H9 (cell line): ENCODE results near the gene RHBDD1. TPM values are rescaled to one million over a fixed set of nuclear protein-coding genes. Genes with fewer than 3 reads are reported as not detected.

ENCODE experiments used
- DNase-seq: peaks from one replicate; pipeline ENCODE4 v3.0.0-alpha.2; 2017
- H2AFZ ChIP-seq: one replicate; pipeline ENCODE4 v1.6.1; 2013; ENCODE audit warnings: mild to moderate bottlenecking, low read length, control low read depth, moderate library complexity
- H2AK5ac ChIP-seq: 2 replicates; pipeline ENCODE4 v1.6.1; 2013; ENCODE audit warnings: low read length, control low read depth, mixed read lengths; ENCODE audit not compliant: insufficient read length
- H2BK120ac ChIP-seq: one replicate; pipeline ENCODE4 v1.6.1; 2013; ENCODE audit warnings: low read depth, mild to moderate bottlenecking, low read length, control low read depth, inconsistent platforms; ENCODE audit not compliant: poor library complexity, severe bottlenecking
- H2BK12ac ChIP-seq: 2 replicates; pipeline ENCODE4 v1.6.1; 2013; ENCODE audit warnings: low read length, control low read depth, mixed read lengths, low read depth; ENCODE audit not compliant: insufficient read length
- H2BK15ac ChIP-seq: 2 replicates; pipeline ENCODE4 v1.6.1; 2013; ENCODE audit warnings: low read depth, low read length, control low read depth
- H2BK20ac ChIP-seq: one replicate; pipeline ENCODE4 v1.6.1; 2013; ENCODE audit warnings: low read depth, mild to moderate bottlenecking, low read length, control low read depth, inconsistent platforms; ENCODE audit not compliant: poor library complexity, severe bottlenecking
- H2BK5ac ChIP-seq: 2 replicates; pipeline ENCODE4 v1.6.1; 2013; ENCODE audit warnings: low read length, control low read depth, mixed read lengths; ENCODE audit not compliant: insufficient read length
- H3K14ac ChIP-seq: 2 replicates; pipeline ENCODE4 v1.6.1; 2013; ENCODE audit warnings: low read length, control low read depth; ENCODE audit not compliant: insufficient read depth
- H3K18ac ChIP-seq: 2 replicates; pipeline ENCODE4 v1.6.1; 2013; ENCODE audit warnings: low read depth, mild to moderate bottlenecking, mixed read lengths, low read length, control low read depth; ENCODE audit not compliant: insufficient read length
- H3K23ac ChIP-seq: 2 replicates; pipeline ENCODE4 v1.6.1; 2013; ENCODE audit warnings: low read length, control low read depth, mixed read lengths, low read depth; ENCODE audit not compliant: insufficient read length
- H3K23me2 ChIP-seq: 2 replicates; pipeline ENCODE4 v1.6.1; 2013; ENCODE audit warnings: low read depth, mild to moderate bottlenecking, mixed read lengths, low read length, control low read depth; ENCODE audit not compliant: insufficient read length, poor library complexity, severe bottlenecking
- H3K27ac ChIP-seq: 2 replicates; pipeline ENCODE4 v1.5.1; 2013; ENCODE audit warnings: low read length, control low read depth, mixed read lengths, low read depth; ENCODE audit not compliant: insufficient read length
- H3K27me3 ChIP-seq: 2 replicates; pipeline ENCODE4 v1.6.1; 2013; ENCODE audit warnings: low read length, control low read depth, inconsistent platforms; ENCODE audit not compliant: insufficient read depth
- H3K4ac ChIP-seq: 2 replicates; pipeline ENCODE4 v1.6.1; 2013; ENCODE audit warnings: low read depth, mild to moderate bottlenecking, control low read depth, inconsistent platforms, low read length, moderate library complexity
- H3K4me1 ChIP-seq: 2 replicates; pipeline ENCODE4 v1.6.1; 2013; ENCODE audit warnings: low read length, control low read depth, inconsistent platforms; ENCODE audit not compliant: insufficient read depth
- H3K4me2 ChIP-seq: 2 replicates; pipeline ENCODE4 v1.6.1; 2013; ENCODE audit warnings: low read length, control low read depth, mixed read lengths; ENCODE audit not compliant: insufficient read length, insufficient read depth
- H3K56ac ChIP-seq: 2 replicates; pipeline ENCODE4 v1.6.1; 2013; ENCODE audit warnings: low read depth, mild to moderate bottlenecking, mixed read lengths, low read length, control low read depth; ENCODE audit not compliant: insufficient read length
- H3K79me1 ChIP-seq: 2 replicates; pipeline ENCODE4 v1.6.1; 2013; ENCODE audit warnings: low read depth, mild to moderate bottlenecking, moderate library complexity, low read length, control low read depth, inconsistent platforms; ENCODE audit not compliant: insufficient read depth, poor library complexity, severe bottlenecking
- H3K79me2 ChIP-seq: 2 replicates; pipeline ENCODE4 v1.6.1; 2013; ENCODE audit warnings: low read length, control low read depth, inconsistent platforms; ENCODE audit not compliant: insufficient read depth
- H3K9ac ChIP-seq: 2 replicates; pipeline ENCODE4 v1.6.1; 2013; ENCODE audit warnings: low read length, control low read depth, mixed read lengths; ENCODE audit not compliant: insufficient read length; ENCODE audit errors: extremely low read depth
- H3K9me3 ChIP-seq: one replicate; pipeline ENCODE4 v1.6.1; 2013; ENCODE audit warnings: low read depth, low read length, inconsistent platforms; ENCODE audit not compliant: control insufficient read depth
- H3T11ph ChIP-seq: one replicate; pipeline ENCODE4 v1.6.1; 2013; ENCODE audit warnings: mild to moderate bottlenecking, low read length, control low read depth, inconsistent platforms
- H4K20me1 ChIP-seq: one replicate; pipeline ENCODE4 v1.6.1; 2013; ENCODE audit not compliant: control insufficient read depth, insufficient read length, insufficient read depth
- H4K5ac ChIP-seq: 2 replicates; pipeline ENCODE4 v1.6.1; 2013; ENCODE audit warnings: low read depth, mild to moderate bottlenecking, mixed read lengths, low read length, control low read depth; ENCODE audit not compliant: insufficient read length
- H4K8ac ChIP-seq: replicated peaks from 2 replicates; pipeline ENCODE4 v1.6.1; 2013; ENCODE audit warnings: low read length, control low read depth, mixed read lengths, low read depth; ENCODE audit not compliant: insufficient read length
- H4K91ac ChIP-seq: 2 replicates; pipeline ENCODE4 v1.6.1; 2013; ENCODE audit warnings: low read depth, mild to moderate bottlenecking, moderate library complexity, mixed read lengths, low read length, control low read depth; ENCODE audit not compliant: insufficient read length
- H3K27ac Mint-ChIP-seq, 3 experiments: 2 replicates in 2 of 3; 3 replicates in 1 of 3; pipeline ENCODE4 v1.8.0; 2020 to 2021; ENCODE audit warnings: mixed read lengths in 3 of 3, mild to moderate bottlenecking in 1 of 3, moderate library complexity in 1 of 3
- H3K27me3 Mint-ChIP-seq: 2 replicates; pipeline ENCODE4 v1.8.0; 2021; ENCODE audit warnings: low read depth, mild to moderate bottlenecking, moderate library complexity, mixed read lengths
- H3K36me3 Mint-ChIP-seq, 3 experiments: 2 replicates in 2 of 3; 3 replicates in 1 of 3; pipeline ENCODE4 v1.8.0; 2020 to 2021; ENCODE audit warnings: low read depth in 3 of 3, mixed read lengths in 3 of 3; ENCODE audit not compliant: insufficient read depth in 1 of 3
- H3K4me1 Mint-ChIP-seq, 2 experiments: 2 replicates each; pipeline ENCODE4 v1.8.0; 2020; ENCODE audit warnings: mixed read lengths in 2 of 2
- H3K4me3 Mint-ChIP-seq, 2 experiments: 2 replicates in 1 of 2; 3 replicates in 1 of 2; pipeline ENCODE4 v1.8.0; 2020 to 2021; ENCODE audit warnings: mild to moderate bottlenecking in 2 of 2, mixed read lengths in 2 of 2, moderate library complexity in 1 of 2
- H3K9me3 Mint-ChIP-seq, 2 experiments: 2 replicates in 1 of 2; 3 replicates in 1 of 2; pipeline ENCODE4 v1.8.0; 2020; ENCODE audit warnings: mild to moderate bottlenecking in 2 of 2, mixed read lengths in 2 of 2, moderate library complexity in 1 of 2
- CTCF ChIP-seq: fragments of 200-600 bp; sonication (generic); conservative IDR thresholded peaks from 3 replicates; pipeline ENCODE4 v1.8.0; 2021; ENCODE audit warnings: antibody characterized with exemption, mild to moderate bottlenecking
- WGBS: extraction: QIAGEN DNeasy Blood & Tissue Kit; methylation state at CpG from one replicate; pipeline ENCODE4 v1.1.7; 2013; ENCODE audit warnings: missing lambda C conversion rate, low lambda C conversion rate, mixed read lengths; ENCODE audit not compliant: insufficient read length; ENCODE audit errors: extremely low coverage; 5-methylcytosine and 5-hydroxymethylcytosine counted together
- total RNA-seq: library from RNA; stranded (reverse); gene quantifications from 2 replicates; pipeline ENCODE4 v1.2.1, GENCODE V29; 2021

Gene RHBDD1
- total RNA-seq, 1 experiment from 2014 or later: 24.9 TPM

DNA sequence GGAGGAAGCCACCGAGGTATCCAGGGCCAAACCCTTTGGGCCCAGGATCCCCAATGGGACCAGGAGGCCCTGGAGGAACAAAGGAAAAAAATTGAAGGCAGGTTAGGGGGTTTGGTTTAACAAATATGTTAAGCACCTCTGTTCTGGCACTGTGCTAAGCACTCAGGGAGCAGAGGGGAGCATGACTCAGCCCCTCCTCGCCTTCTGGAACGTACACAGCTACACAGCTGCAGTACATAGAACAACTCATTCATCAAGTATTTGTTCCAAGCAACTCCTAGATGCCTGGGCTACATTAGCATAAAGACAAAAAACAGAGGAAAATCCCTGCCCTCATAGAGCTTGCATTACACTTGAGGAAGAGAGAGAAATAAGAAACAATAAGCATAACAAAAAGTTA, 174.6 kb downstream of the RHBDD1 start:
- H2BK5ac ChIP-seq: no peak overlapping the region
- no peak overlapping the region for H3K27ac ChIP-seq
- H3K9ac ChIP-seq: no peak overlapping the region
- no peak overlapping the region for H3K4ac ChIP-seq
- Mint-ChIP-seq H3K36me3 (peaks cover 0 to 2% (median 0%) of the 10 kb centered on the region in 3 experiments; a peak in 2 of 7 replicates), H3K9me3 (no peaks in the 10 kb centered on the region; a peak in 1 of 5 replicates), H3K4me3 (no peak overlapping the region), H3K27ac (no peak overlapping the region), H3K4me1 (peaks cover 9 to 11% of the 10 kb centered on the region in 2 experiments), H3K27me3 (no peaks in the 10 kb centered on the region)
- no peak overlapping the region for H3K18ac ChIP-seq
- H3K27me3 ChIP-seq: no peaks in the 10 kb centered on the region
- no peak overlapping the region for H2AK5ac ChIP-seq
- no CpG with 5 or more reads among the region's 3 CpGs for WGBS
- H2BK120ac ChIP-seq: no peak overlapping the region
- no peak for TF ChIP-seq CTCF
- H3K4me2 ChIP-seq: no peak overlapping the region
- no peak overlapping the region for H3K14ac ChIP-seq
- H3K23me2 ChIP-seq: no peaks in the 10 kb centered on the region
- H4K91ac ChIP-seq: no peak overlapping the region
- H3K79me1 ChIP-seq: no peaks in the 10 kb centered on the region
- no peak overlapping the region for H3T11ph ChIP-seq
- H2BK12ac ChIP-seq: no peak overlapping the region
- H3K9me3 ChIP-seq: no peaks in the 10 kb centered on the region
- no peak overlapping the region for H3K23ac ChIP-seq
- no peak overlapping the region for H2AFZ ChIP-seq
- no peak overlapping the region for H2BK20ac ChIP-seq
- no peak overlapping the region for H4K8ac ChIP-seq
- H3K4me1 ChIP-seq: peaks cover 3% of the 10 kb centered on the region; the same call in 1 of the 2 replicates
- H4K20me1 ChIP-seq: no peaks in the 10 kb centered on the region
- H4K5ac ChIP-seq: no peak overlapping the region
- no peaks in the 10 kb centered on the region for H3K79me2 ChIP-seq
- no peak for DNase-seq
- no peak overlapping the region for H2BK15ac ChIP-seq
- H3K56ac ChIP-seq: no peak overlapping the region
